Neural progenitor cell (in vitro differentiated cells): Measurements from ENCODE around the gene JAK1. TPM values are rescaled to one million over a fixed set of nuclear protein-coding genes. Genes with fewer than 3 reads are reported as not detected.

Experiments used
- DNase-seq: peaks from one replicate; pipeline ENCODE4 v3.0.0-alpha.2; 2016; ENCODE audit warnings: low spot score
- H2AFZ ChIP-seq: fragments of 200-600 bp; sonication (generic); replicated peaks from 2 replicates; pipeline ENCODE4 v1.6.1; 2016; ENCODE audit warnings: antibody characterized with exemption
- H3F3A ChIP-seq: fragments of 200-600 bp; sonication (generic); 2 replicates; pipeline ENCODE4 v1.6.1; 2016; ENCODE audit warnings: antibody characterized with exemption, low read depth
- H3K27ac ChIP-seq: fragments of 200-600 bp; sonication (generic); 2 replicates; pipeline ENCODE4 v1.5.1; 2016; ENCODE audit warnings: mild to moderate bottlenecking
- H3K27me3 ChIP-seq: fragments of 200-600 bp; sonication (generic); 2 replicates; pipeline ENCODE4 v1.6.1; 2016; ENCODE audit warnings: mild to moderate bottlenecking, moderate library complexity
- H3K36me3 ChIP-seq: fragments of 200-600 bp; sonication (generic); 2 replicates; pipeline ENCODE4 v1.5.1; 2016
- H3K4me1 ChIP-seq: fragments of 200-600 bp; sonication (generic); 2 replicates; pipeline ENCODE4 v1.6.1; 2016; ENCODE audit warnings: mixed run types
- H3K4me2 ChIP-seq: fragments of 200-600 bp; sonication (generic); 2 replicates; pipeline ENCODE4 v1.6.1; 2016
- H3K4me3 ChIP-seq: fragments of 200-600 bp; sonication (generic); 2 replicates; pipeline ENCODE4 v1.5.1; 2016
- H3K79me2 ChIP-seq: fragments of 200-600 bp; sonication (generic); 2 replicates; pipeline ENCODE4 v1.6.1; 2016; ENCODE audit warnings: low read depth
- H3K9ac ChIP-seq: fragments of 200-600 bp; sonication (generic); 2 replicates; pipeline ENCODE4 v1.6.1; 2016
- H3K9me3 ChIP-seq: fragments of 200-600 bp; sonication (generic); 2 replicates; pipeline ENCODE4 v1.5.1; 2016; ENCODE audit warnings: low read depth
- H4K20me1 ChIP-seq: fragments of 200-600 bp; sonication (generic); 2 replicates; pipeline ENCODE4 v1.6.1; 2016; ENCODE audit warnings: low read depth
- H3K27ac Mint-ChIP-seq: 3 replicates; pipeline ENCODE4 v1.8.0; 2021; ENCODE audit warnings: mixed read lengths
- H3K27me3 Mint-ChIP-seq: 2 replicates; pipeline ENCODE4 v1.8.0; 2022; ENCODE audit warnings: low read depth, mild to moderate bottlenecking, inconsistent platforms, moderate library complexity, mixed read lengths; ENCODE audit not compliant: insufficient read depth
- H3K36me3 Mint-ChIP-seq: 3 replicates; pipeline ENCODE4 v1.8.0; 2021; ENCODE audit warnings: mixed read lengths
- H3K4me1 Mint-ChIP-seq: 3 replicates; pipeline ENCODE4 v1.8.0; 2021; ENCODE audit warnings: mixed read lengths
- H3K4me3 Mint-ChIP-seq: 3 replicates; pipeline ENCODE4 v1.8.0; 2021; ENCODE audit warnings: mild to moderate bottlenecking, moderate library complexity, mixed read lengths
- H3K9me3 Mint-ChIP-seq: 3 replicates; pipeline ENCODE4 v1.8.0; 2020; ENCODE audit warnings: mixed read lengths
- EZH2 ChIP-seq: fragments of 200-600 bp; sonication (generic); IDR thresholded peaks from 2 replicates; pipeline ENCODE4 v1.6.1; 2017; ENCODE audit warnings: antibody characterized with exemption, mild to moderate bottlenecking, moderate library complexity
- EZH2phosphoT487 ChIP-seq: fragments of 200-600 bp; sonication (generic); IDR thresholded peaks from 2 replicates; pipeline ENCODE4 v1.6.1; 2017; ENCODE audit warnings: antibody characterized with exemption
- total RNA-seq: library from RNA; depleted of rRNA; stranded (reverse); fragments of >200 nt; gene quantifications from 2 replicates; pipeline ENCODE4 v1.2.3, GENCODE V29; 2015; ENCODE audit warnings: low replicate concordance
- TF ChIP-seq, protein P1 (sequence below): fragments of 200-600 bp; sonication (generic); IDR thresholded peaks from 2 replicates; pipeline ENCODE4 v1.5.1; 2017; ENCODE audit warnings: antibody characterized with exemption, mild to moderate bottlenecking

The JAK1 gene
- total RNA-seq, 1 donor from 2014 or later: 6.5 TPM

DNA sequence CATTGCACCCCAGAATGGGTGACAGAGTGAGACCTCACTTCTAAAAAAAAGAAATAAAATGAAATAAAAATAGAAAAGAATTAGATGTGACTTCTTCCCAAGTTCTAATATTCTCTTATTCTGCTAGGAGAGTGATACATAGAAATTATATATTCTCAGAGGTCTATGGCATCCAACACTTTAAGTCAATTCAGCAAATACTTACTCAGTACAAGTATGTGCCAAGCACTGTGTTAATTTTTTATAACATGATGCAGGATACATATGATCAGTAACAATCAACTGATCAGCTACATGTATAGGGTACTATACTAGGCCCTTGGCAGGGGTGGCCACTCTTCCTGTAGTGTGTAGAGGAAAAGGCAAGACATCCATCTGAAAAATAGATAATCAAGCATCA lies 13.0 kb upstream of the JAK1 start:
- Mint-ChIP-seq H3K27me3 (peaks cover 7% of the 10 kb centered on the region), H3K4me3 (no peak overlapping the region), H3K27ac (no peak overlapping the region), H3K4me1 (peaks cover 15% of the 10 kb centered on the region), H3K36me3 (no peaks in the 10 kb centered on the region), H3K9me3 (no peaks in the 10 kb centered on the region)
- no peaks in the 10 kb centered on the region for H3K9me3 ChIP-seq
- H2AFZ ChIP-seq: no peak overlapping the region
- H3F3A ChIP-seq: peaks cover 3% of the 10 kb centered on the region
- no peak overlapping the region for H3K9ac ChIP-seq
- no peaks in the 10 kb centered on the region for H3K27me3 ChIP-seq
- DNase-seq: no peak
- H3K4me1 ChIP-seq: peaks cover under 1% of the 10 kb centered on the region
- H3K27ac ChIP-seq: no peak overlapping the region
- H3K4me2 ChIP-seq: no peak overlapping the region
- no peak overlapping the region for H3K4me3 ChIP-seq
- TF ChIP-seq EZH2phosphoT487 (no peak), EZH2 (no peak)
- TF ChIP-seq, protein P1, sequence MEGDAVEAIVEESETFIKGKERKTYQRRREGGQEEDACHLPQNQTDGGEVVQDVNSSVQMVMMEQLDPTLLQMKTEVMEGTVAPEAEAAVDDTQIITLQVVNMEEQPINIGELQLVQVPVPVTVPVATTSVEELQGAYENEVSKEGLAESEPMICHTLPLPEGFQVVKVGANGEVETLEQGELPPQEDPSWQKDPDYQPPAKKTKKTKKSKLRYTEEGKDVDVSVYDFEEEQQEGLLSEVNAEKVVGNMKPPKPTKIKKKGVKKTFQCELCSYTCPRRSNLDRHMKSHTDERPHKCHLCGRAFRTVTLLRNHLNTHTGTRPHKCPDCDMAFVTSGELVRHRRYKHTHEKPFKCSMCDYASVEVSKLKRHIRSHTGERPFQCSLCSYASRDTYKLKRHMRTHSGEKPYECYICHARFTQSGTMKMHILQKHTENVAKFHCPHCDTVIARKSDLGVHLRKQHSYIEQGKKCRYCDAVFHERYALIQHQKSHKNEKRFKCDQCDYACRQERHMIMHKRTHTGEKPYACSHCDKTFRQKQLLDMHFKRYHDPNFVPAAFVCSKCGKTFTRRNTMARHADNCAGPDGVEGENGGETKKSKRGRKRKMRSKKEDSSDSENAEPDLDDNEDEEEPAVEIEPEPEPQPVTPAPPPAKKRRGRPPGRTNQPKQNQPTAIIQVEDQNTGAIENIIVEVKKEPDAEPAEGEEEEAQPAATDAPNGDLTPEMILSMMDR: no peak
- no peaks in the 10 kb centered on the region for H3K36me3 ChIP-seq
- H3K79me2 ChIP-seq: no peaks in the 10 kb centered on the region
- no peaks in the 10 kb centered on the region for H4K20me1 ChIP-seq

DNA sequence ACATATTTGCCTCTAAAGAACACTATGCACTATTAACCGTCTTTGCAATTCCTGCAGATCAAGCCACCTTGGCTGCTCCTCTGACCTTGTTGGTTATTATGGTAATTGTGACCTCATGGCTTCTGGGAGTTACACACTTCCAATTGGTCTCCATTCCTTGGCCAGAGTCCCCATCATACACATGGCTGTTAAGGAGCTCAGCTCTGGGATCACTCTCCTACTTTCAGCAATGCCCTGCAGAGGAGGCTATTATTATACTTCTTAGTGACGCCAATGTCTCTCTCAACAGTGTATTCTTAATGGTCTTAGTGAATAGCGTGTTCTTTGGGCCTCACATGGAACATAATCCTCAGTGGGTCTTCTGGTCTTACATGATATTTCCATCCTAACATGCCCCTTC lies 10.0 kb upstream of the JAK1 start:
- Histone ChIP-seq H4K20me1 (no peaks in the 10 kb centered on the region), H3K36me3 (no peaks in the 10 kb centered on the region), H3K9me3 (no peaks in the 10 kb centered on the region), H3F3A (peaks cover 4% of the 10 kb centered on the region), H2AFZ (no peak overlapping the region), H3K4me1 (peaks cover 2% of the 10 kb centered on the region), H3K9ac (no peak overlapping the region), H3K4me2 (no peak overlapping the region), H3K27me3 (no peaks in the 10 kb centered on the region), H3K79me2 (no peaks in the 10 kb centered on the region), H3K4me3 (no peak overlapping the region), H3K27ac (no peak overlapping the region)
- no peak for DNase-seq
- H3K27ac Mint-ChIP-seq: no peak overlapping the region
- no peak overlapping the region for H3K4me3 Mint-ChIP-seq
- TF ChIP-seq EZH2phosphoT487: no peak
- TF ChIP-seq, protein P1: no peak
- TF ChIP-seq EZH2: no peak
- no peaks in the 10 kb centered on the region for H3K36me3 Mint-ChIP-seq
- no peaks in the 10 kb centered on the region for H3K9me3 Mint-ChIP-seq
- H3K4me1 Mint-ChIP-seq: peaks cover 11% of the 10 kb centered on the region
- H3K27me3 Mint-ChIP-seq: peaks cover 7% of the 10 kb centered on the region

DNA sequence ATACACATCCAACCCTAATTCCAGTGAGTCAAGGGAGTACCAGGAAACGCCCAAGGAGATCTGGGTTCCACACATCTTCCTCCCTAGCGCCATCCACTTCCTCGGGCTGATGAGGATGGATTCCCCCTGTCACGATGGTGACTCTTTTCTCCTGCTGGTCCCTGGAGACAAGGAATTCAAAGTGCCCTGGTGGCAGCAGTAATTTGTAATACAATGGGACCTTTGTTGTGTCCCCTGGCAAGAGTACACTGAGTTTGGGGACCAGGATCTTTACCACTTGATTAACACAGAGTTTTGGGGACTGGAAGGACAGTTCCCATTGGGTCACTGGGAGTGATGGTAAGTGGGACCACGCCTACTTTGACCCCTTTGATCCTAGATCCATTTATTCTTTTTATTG lies 9.4 kb upstream of the JAK1 start:
- no peak overlapping the region for H3K27ac ChIP-seq
- DNase-seq: peak; percentile 12
- no peaks in the 10 kb centered on the region for H3K27me3 ChIP-seq
- Mint-ChIP-seq H3K4me3 (no peak overlapping the region), H3K27me3 (peaks cover 3% of the 10 kb centered on the region), H3K9me3 (no peaks in the 10 kb centered on the region), H3K27ac (no peak overlapping the region), H3K4me1 (peaks cover 11% of the 10 kb centered on the region), H3K36me3 (no peaks in the 10 kb centered on the region)
- no peaks in the 10 kb centered on the region for H3K79me2 ChIP-seq
- H2AFZ ChIP-seq: no peak overlapping the region
- H3K36me3 ChIP-seq: no peaks in the 10 kb centered on the region
- H3F3A ChIP-seq: peaks cover 4% of the 10 kb centered on the region
- peaks cover 2% of the 10 kb centered on the region for H3K4me1 ChIP-seq
- TF ChIP-seq EZH2phosphoT487 (no peak), EZH2 (no peak)
- TF ChIP-seq, protein P1: no peak
- no peak overlapping the region for H3K4me3 ChIP-seq
- no peaks in the 10 kb centered on the region for H3K9me3 ChIP-seq
- H3K9ac ChIP-seq: no peak overlapping the region
- no peak overlapping the region for H3K4me2 ChIP-seq
- H4K20me1 ChIP-seq: no peaks in the 10 kb centered on the region
